Astrocyte of the cerebellum (primary cell): ENCODE data around the gene CLIC3.

Experiments used
- DNase-seq: peaks from one replicate; pipeline ENCODE4 v3.0.0-alpha.2; 2011; ENCODE audit warnings: low read depth
- H3K4me3 ChIP-seq: 2 replicates; pipeline ENCODE4 v1.5.1; 2011; ENCODE audit warnings: mild to moderate bottlenecking, low read depth, low read length, moderate library complexity
- CTCF ChIP-seq: IDR thresholded peaks from 2 replicates; pipeline ENCODE4 v1.5.1; 2012; ENCODE audit warnings: low read length, low read depth, moderate library complexity, mild to moderate bottlenecking; ENCODE audit errors: missing control alignments
- in situ Hi-C: cut with HindIII; loops from 2 replicates; pipeline ENCODE4 v1.10.0; 2017; ENCODE audit warnings: low sequenced_read_pairs

Gene CLIC3

GRCh38 chr9:137022662-137023008 is 26.3 kb upstream of the CLIC3 start:
- no peak for DNase-seq

DNA sequence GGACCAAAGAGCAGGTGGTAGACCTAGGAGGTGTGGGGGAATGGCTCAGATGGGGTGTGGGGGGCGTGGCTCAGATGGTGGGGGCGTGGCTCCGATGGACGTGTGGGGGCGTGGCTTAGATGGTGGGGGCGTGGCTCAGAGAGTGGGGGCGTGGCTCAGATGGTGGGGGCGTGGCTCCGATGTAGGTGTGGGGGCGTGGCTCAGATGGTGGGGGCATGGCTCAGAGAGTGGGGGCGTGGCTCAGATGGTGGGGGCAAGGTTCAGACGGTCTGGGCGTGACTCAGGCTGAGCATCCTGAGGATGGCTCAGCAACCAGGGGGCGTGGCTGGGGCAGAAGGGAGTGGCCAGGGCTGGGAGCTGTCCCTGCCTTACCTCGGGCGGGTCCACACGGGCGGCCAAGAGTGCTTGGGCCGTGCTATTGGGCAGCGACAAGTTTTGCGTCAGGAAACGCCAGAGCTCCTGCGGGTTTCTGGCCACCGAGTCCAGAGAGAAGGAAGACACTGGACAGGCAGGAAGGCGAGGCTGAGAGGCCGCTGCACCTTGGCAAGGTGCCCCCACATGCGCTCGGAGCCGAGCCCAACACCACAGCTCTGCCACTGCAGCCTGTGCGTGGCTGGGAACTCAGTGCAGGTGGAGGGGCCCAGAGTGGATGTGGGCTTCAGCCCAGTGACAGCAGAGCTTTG is 25.8 kb upstream of the CLIC3 start:
- no peak for TF ChIP-seq CTCF
- in situ Hi-C loops = no loop called here
- no peak for DNase-seq
- H3K4me3 ChIP-seq = no peak overlapping the region

More at GRCh38 chr9:137022662-137023008, 26.3 kb upstream of the CLIC3 start:
- no peak for TF ChIP-seq CTCF
- in situ Hi-C loops = no loop called here
- no peak overlapping the region for H3K4me3 ChIP-seq

GRCh38 chr9:137021568-137021978 is 25.2 kb upstream of the CLIC3 start:
- H3K4me3 ChIP-seq = no peak overlapping the region
- no peak for TF ChIP-seq CTCF
- in situ Hi-C loops = no loop called here
- DNase-seq = no peak

GRCh38 chr9:137020771-137021567 is 24.6 kb upstream of the CLIC3 start:
- no peak for DNase-seq
- TF ChIP-seq CTCF = no peak
- H3K4me3 ChIP-seq = no peak overlapping the region
- in situ Hi-C loops = no loop called here

- in situ Hi-C loops = no loop called here
- no peak for DNase-seq
- no peak overlapping the region for H3K4me3 ChIP-seq
- TF ChIP-seq CTCF = no peak
Measured at GRCh38 chr9:137019891-137020683, 23.7 kb upstream of the CLIC3 start.

DNA sequence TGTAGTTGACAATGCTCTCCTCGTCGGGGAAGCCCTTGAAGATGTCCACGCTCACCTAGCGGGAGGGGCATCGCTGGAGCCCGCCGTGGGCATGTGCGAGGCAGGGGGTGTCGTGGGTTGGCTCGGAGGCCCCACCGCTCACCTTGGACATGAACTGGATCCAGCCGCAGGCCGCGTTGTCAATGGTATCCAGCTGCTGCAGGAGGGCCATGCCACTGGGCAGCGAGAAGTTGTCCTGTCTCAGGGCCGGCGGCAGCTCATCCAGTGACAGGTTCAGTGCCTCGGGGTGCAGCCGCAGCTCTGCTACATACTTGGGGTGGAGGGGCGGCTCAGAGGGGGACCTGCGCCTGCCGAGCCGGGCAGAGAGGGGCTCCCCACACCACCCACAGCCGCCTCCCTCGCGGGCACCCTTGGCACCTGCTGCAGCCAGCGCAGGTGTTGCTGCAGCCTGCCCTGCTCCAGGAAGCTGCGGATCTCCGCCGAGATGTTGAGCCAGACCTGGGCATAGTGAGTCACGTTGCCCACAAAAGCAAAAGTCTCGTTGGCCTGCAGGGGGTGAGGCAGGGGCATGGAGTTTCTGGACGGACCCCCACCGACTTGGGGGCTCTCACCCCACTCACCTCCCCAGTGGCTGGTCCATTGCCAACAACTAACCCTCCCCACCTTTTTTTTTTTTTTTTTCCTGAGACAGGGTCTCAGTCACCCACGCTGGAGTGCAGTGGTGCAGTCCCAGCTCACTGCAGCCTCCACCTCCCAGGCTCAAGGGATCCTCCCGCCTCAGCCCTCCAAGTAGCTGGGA is 22.6 kb upstream of the CLIC3 start:
- TF ChIP-seq CTCF = no peak
- no peak for DNase-seq
- H3K4me3 ChIP-seq = no peak overlapping the region
- in situ Hi-C loops = no loop called here
